Retina (tissue), 1 donor: ENCODE results near the gene GABRD.

Experiments used
- DNase-seq: peaks from one replicate; pipeline ENCODE4 v3.0.0-alpha.2; 2016

The GABRD gene

GRCh38 chr1:2039251-2039650, 20.1 kb downstream of the GABRD start:
- no peak for DNase-seq

DNA sequence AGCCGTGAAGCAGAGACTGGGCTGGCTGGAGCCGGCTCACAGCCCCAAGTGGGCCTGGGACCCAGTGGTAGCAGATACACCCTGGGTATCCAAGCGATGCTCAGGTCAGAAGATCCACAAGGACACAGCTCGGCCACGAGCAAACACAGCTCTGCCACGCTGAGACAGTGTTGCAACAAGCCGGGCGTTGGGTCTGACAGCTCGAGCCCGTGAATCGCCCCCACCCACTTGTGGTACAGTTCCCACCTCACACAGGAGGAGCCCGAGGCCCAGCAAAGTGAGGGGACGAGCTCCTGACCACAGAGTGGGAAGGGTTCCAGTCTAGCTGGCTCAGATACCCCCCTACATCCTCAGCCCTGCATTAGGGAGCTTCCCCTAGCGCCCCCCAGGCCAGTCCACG, 22.2 kb downstream of the GABRD start:
- DNase-seq: no peak

DNA sequence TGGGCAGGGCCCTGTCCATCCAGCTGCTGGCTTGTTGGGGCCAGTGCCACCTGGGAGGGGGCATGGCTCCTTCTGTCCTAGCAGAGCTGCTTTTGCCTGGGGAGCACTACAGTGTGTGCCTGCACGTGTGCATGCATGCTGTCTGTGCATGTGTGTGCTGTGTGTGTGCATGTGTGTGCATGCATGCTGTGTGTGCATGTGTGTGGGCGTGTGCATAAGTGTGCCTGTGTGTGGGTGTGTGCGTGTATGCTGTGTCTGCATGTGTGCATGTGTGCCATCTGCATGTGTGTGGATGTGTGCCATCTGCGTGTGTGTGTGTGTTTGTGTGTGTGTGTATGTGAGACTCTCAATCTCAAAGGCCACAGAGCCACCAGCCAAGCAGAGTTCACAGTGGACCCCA, 22.7 kb downstream of the GABRD start:
- no peak for DNase-seq

DNA sequence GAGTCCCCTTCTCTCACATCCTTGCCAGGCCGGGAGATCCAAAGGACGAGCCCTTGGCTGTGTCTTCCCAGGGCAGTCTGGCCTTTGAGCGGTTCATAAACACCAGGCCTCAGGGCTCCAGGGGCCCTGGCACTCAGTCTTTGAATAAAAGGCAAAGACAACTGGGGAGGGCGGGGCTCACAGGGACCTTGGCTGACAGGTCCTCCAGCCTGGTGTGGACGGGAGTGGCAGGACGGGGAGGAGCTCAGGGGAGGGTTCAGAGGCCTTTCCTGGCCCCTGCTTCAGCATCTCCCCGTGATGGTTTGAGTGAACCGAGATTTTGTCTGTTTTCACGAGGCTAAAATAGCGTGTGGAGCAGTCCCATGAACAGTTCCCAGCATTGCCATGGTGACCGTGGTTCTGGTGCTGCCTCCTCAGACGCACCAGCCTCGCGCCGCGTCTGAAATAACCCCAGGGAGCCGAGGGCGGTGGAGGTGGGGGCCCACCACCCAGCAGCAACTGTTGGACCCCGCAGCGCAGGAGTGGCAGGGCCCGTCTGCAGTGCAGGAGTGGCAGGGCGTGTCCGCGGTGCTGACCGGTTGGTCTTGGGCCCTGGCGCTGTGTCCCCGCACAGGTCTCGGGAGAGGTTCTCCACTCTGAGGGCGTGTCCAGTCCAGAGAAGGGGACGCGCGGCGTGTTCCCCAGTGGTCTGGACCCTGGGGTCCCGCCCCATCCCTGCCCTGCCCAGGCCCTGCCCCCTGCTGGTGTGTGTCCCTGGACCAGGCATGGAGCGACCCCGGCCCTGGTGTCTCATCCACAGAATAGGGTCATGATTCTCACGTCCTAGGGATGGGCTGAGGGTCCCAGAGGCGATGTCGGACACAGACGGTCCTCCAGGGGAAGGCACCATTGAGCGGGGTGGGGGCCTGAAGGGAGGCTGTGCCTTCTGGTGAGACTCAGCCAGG, 24.0 kb downstream of the GABRD start:
- no peak for DNase-seq

- DNase-seq: no peak
Measured at GRCh38 chr1:2043886-2044285, 24.7 kb downstream of the GABRD start.

GRCh38 chr1:2044510-2045319, 25.6 kb downstream of the GABRD start:
- peak; percentile 92 for DNase-seq

GRCh38 chr1:2045468-2046173, 26.5 kb downstream of the GABRD start:
- no peak for DNase-seq

- peak; percentile 62 for DNase-seq
Measured at GRCh38 chr1:2046174-2046917, 27.2 kb downstream of the GABRD start.

- no peak for DNase-seq
Measured at GRCh38 chr1:2046953-2047748, 28.0 kb downstream of the GABRD start.

DNA sequence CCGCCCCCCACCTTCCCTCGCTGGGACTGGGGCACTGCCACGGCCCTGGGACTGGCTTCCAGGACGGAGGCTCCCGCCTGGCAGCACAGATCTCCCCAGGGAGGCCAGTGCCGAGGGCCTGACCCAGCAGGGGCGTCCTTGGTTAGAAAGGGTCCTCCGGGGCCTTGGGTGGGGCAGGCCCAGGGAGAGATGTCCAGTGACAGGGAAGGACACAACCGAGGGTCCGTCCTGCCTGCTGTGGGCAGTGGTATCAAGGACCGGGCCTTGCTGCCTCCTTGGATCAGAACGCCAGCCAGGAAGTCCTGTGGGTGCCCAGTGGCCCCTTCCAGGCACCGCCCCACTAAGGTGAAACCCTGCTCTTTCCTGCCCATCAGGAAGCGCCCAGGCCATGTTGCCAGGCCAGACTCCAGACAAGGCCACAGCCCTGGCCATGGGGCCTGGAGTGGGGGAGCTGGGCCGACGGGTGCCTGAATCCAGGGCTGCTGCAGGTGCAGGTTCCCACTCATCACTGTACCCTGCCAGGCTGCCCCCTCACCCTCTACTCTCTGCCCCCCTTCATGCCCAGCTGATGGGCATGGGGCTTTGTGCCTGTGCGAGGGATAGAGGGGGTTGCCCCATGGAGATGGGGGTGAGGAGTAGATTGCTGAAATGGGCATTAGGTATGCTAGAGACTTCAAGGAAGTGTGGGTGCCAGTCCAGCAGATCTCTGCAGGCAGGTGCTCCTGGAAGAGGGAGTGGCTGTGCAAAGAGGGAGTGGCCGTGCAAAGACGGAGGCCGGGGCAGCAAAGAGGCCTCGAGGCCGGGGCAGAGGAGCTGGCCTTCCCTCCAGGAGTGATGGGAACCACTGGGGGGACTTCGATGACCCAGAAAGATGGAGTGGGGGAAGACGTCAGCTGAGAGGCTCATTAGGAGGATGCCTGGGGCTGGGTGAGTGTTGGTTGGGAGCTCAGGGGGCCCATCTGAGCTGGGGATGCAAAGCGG, 28.9 kb downstream of the GABRD start:
- DNase-seq: no peak

- DNase-seq: no peak
Measured at GRCh38 chr1:2049225-2049717, 30.1 kb downstream of the GABRD start.

DNA sequence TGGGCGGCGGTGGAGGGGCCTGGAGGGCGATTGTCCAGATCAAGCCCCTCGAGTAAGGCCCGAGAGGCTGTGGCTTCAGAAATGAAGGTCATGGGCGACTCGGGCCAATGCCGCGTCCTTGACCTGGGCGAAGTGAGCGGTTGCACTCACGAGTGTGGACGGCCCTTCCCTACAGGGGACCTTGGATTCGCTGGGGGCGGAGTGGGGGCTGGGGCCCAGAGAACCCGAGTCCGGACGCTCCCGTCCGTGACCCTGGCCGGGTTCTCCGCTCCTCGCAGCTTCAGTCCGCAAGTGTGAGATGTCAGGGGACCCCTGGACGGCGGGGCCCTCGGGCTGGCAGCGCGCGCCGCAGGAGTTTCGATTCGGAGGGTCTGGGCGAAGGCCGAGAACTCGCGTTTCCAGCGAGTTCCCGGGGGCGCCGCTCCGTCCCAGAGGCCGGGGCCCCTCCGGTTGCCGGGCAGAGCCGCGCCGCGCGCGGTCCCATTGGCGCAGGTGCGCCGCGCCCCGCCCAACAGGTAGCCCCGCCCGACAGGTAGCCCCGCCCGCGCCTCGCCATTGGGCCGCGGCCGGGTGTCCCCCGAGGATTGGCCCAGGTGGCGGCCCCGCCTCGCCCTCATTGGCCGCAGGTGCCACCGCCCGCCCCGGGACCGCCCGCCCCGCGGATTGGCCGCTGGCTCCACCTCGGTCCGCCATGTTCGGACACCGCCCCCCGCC, 30.7 kb downstream of the GABRD start, which contains the start of gene PRKCZ:
TSS of gene PRKCZ (plus strand) at position 694 of the 714 bp plus-strand sequence. CDS start 220 bp downstream, outside the sequence.
- no peak for DNase-seq

GRCh38 chr1:2050461-2050792, 31.3 kb downstream of the GABRD start:
- DNase-seq: no peak

DNA sequence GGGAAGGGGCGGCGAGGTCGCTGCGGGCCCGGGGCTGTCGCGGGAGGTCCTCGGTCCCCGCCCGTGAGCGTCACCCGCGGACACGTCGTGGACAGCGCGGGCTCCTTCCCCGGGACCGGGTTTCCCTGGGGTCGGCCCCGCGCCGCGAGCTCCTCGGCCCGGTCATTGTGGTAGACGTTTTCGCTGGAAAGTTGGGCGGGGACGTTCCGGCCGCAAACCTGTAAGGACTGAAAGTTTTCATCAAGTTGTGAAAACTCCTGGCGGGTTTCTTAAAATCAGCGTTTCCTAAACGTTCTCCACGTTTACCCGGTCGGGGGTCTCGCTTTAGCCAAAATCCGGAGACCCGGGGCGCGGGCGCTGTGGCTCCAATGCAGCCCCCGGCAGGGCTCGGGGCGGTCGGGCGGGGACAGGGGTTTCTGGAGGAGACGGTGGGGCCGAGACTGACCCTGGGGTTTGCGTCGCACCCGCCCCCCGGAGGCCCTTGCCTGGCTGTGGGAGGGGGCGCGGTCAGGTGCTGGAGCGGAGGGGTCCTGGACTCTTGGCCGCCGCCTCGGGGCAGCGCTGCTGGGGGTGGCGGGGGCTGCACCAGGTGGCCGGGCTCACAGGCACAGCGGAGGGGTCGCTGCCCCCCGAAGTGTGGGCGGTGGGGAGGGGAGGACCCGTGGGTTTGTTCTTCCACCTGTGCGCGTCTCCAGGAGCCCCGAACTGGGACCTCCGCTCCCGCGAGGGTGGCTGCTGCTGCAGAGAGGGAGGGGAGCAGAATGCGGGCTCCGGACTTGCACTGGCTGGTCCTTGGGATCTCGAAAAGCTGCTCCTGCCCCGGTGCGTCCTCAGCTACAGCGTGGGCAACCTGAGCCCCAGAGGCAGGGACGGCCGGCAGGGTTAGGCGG, 31.9 kb downstream of the GABRD start:
- peak; percentile 22 for DNase-seq

GRCh38 chr1:2052054-2052679, 33.0 kb downstream of the GABRD start:
- no peak for DNase-seq

DNA sequence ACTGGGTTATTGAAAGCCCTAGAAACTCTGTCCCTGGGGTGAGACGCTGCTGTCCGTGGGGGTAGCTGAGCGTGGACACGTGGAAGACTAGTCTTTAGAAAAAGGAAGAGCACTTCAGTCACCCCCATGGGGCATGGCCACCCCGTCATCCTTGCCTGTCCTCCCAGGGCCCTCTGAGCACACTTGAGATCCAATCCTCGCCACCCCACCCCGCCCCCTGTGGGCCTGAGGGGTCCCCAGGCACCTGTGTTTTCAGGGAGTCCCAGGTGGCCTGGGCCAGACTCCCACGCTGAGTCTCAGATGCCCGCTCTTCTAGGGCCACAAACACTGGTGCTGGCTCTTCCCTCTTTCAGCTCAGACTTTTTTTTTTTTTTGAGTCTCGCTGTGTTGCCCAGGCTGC, 33.6 kb downstream of the GABRD start:
- DNase-seq: no peak

GRCh38 chr1:2053217-2053616, 34.1 kb downstream of the GABRD start:
- no peak for DNase-seq
